GM19438 (cell line): ENCODE measurements around the gene NCOA7.
"Not testable (repeated sequence)": the region's sequence is repeated elsewhere in the genome, so short reads cannot be mapped to it uniquely, and the experiment has no call there.

Source experiments
- ATAC-seq: cut with Tn5 transposase; IDR thresholded peaks from one replicate; pipeline ENCODE4 v1.9.1; 2021; ENCODE audit warnings: low read depth; ENCODE audit not compliant: unreplicated experiment

The NCOA7 gene

DNA sequence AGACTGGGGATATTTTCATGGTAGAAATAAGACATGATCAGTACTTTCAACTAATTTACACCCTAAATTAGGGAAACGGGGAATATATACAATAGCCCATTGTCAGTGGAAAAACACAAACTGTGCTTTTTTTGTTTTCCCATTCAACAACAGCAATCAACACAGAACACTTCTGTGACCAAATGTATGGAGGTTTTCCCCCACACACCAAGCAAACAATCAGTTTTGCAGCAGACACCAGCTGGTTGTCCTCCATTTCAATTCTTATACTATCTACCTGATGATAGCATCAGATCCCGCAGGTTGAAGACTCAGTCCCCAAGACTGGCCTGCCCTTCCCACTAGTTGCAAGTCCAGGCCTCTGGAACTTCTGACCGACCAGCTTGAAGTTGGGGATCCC lies 170.4 kb downstream of the NCOA7 start:
- no peak for ATAC-seq

- ATAC-seq, result no peak
These were observed 172.2 kb downstream of the NCOA7 start for GRCh38 chr6:125962900-125963497.

DNA sequence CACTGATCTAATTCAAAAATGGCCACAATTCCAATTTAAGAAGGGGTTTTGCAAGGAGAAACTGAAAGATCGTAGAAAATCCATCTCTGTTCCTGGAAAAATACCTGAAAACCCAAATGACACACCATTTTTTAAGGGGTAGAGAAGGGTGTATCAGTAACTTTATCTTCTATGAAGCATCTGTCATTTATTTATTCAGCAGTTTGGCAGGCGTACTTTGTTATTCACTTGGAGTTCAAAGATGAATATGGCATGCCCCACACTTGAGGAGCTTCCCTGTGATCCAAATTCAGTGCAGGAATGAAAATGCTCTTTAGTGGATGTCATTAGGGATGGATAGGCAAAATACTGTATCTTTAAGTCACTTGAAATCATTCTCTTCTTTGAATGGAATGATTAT lies 173.1 kb downstream of the NCOA7 start:
- ATAC-seq, result no peak

GRCh38 chr6:125966569-125966968 lies 175.8 kb downstream of the NCOA7 start:
- ATAC-seq, result no peak

DNA sequence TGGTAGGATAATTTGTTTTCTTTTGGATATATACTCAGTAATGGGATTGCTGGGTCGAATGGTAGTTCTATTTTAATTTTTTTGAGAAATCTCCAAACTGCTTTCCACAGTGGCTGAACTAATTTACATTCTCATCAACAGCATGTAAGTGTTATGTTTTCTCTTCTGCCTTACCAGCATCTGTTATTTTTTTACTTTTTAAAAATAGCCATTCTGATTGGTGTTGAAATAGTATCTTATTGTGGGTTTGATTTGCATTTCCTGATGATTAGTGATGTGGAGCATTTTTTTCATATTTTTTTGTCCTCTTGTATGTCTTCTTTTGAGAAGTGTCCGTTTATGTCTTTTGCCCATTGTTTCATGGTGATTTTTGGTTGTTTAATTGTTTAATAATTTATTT lies 177.7 kb downstream of the NCOA7 start:
- no peak for ATAC-seq

DNA sequence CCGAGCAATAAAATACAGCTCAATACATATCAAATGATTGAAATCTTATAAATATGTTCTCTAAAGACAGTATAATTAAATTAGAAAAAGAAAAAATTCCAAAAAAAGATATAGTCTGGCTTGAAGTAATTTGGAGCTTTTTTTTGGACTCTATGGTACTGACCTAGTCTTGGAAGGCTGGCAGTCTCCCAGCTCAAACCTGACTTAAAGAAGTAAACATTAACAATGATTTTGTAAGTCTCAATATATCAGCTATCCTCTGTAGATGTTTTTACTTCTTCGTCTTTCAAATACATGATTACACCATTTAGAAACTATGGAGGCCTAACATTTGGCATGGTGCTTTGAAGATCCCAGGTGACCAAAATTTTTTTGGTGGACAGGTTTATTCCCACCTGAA lies 180.0 kb downstream of the NCOA7 start:
- ATAC-seq, result no peak

DNA sequence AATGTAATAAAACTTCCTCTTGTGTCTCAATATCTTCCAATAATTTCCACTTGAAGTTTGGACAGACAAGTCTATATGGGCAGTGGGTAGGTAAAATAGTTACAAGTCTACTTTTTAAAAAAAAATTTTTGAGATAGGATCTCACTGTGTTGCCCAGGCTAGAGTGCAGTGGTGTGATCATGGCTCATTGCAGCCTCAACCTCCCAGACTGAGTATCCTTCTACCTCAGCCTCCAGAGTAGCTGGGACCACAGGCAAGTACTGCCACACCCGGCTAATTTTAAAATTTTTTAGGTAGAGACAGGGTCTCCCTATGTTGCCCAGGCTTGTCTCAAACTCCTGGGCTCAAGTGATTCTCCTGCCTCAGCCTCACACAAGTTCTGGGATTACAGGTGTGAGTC lies 181.7 kb downstream of the NCOA7 start:
- not testable (repeated sequence) for ATAC-seq

DNA sequence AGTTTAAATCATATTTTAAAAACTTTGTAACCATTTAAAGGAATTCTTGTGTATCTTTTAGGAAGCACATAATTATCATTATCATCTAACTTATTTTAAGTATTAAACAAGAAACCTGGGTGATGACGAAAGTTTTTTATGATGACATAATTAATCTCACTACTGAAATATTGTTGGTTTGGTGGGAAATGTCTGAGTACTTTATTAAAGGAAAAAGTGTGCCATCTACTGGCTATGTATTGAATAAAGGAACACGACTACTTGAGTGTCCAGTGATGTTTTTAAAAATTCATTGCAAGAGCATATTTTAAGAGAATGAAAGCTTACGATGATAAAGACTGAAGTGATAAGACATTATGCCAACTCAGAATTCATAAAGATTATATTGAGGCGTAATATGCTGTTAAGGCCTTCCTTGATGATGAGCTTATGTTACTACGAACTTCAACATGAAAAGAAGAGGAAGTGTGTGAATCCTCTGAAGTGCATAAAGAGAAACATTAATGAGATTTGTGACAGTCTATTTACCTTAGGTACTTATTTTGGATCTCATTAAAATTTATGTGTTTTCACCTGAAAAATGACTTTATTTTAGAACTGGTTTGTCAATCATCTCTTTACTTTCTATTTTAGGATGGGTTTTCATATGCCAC lies 183.6 kb downstream of the NCOA7 start:
- peak; percentile 89 for ATAC-seq

DNA sequence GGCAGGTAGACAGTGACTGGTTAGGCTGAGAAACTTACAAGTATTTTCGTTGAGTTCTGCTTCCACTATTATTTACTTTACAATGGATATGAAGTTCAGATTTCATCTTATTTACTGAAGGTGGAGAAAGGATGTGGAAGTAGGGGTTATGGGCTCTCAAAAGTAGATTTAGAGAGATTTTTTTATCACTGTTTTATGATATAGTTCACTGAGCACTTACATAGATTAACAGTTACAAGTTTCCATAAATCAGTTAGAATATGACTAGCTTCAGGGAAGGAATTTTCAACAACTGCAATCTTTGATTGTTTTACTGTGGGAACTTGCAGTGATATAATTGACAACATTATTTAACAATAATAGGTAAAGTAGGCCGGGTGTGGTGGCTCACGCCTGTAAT lies 188.3 kb downstream of the NCOA7 start:
- no peak for ATAC-seq
